Stimulated activated CD4-positive, alpha-beta T cell treated with anti-CD3 and anti-CD28 coated beads, Interleukin-12 subunit alpha, Interleukin-12 subunit beta, amount 100 ng/mL, for 24 hours (primary cell): ENCODE data around the gene USP7.
A peak's percentile ranks its signal among the peaks of the same experiment; 100 is the strongest.

Source experiments
- DNase-seq, 2 experiments: peaks; one replicate each; pipeline ENCODE4 v3.0.0-alpha.2; 2020; ENCODE audit warnings: low read depth in 2 of 2

USP7 gene

DNA sequence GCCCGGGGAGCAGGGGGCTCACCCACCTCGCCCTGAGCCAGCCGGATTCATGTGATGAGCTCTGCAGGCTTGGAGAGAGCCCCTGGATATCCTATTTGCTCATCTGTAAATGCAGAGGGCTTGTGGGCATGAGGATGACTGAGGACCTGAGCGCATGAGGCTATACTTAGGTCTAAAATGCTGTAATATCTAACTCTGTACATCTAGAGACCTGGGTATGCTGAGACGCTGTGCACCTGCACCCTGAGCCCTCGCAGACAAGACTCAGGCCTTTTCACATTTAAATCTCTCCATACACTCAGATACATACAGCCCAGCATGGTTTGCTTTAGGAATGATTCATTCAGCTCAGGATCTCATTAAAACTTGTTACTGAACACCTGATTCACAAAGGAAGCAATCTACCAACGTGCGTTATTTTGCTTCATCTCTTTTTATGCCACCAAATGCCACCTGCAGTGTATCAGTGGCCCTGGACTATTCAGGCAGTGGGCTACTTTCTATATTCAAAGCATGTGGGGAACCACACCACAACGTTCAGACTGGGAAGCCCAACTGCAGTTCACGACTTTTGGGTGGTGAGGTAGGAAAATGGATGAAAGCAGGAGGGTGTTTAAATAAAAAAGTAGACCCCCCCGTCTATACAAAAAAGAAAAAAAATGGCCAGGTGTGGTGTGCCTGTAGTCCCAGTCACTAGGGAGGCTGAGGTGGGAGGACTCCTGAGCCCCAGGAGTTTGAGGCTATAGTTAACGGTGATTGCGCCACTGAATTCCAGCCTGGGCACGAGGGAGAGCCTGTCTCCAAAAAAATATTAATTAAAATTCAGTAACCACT lies 12.0 kb downstream of the USP7 start:
- DNase-seq, result no peak

DNA sequence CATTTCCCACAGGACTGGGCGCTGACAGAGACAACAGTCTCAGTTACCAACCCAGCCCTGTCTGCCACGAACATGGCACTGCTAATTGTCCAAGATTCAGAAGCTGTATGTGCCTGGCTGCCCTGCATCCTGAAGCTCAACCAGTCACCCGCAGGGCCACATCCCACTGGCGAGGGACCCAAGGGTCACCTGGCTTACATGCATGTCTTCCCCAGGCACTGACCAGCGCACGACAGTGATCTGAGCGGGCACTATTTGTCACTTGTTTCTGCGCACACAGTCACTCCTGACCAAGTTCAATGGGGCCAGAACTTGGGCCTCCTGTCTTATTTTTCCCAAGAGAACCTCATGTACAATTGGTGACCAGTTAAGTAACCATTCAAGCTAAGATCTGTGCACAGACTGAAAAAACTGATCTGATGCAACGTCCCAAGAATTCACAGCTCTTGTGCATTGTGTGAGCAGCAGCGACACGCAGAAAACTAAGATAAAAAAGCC lies 13.1 kb downstream of the USP7 start:
- no peak for DNase-seq

- no peak for DNase-seq
Observed at GRCh38 chr16:8949536-8950418, 13.9 kb downstream of the USP7 start.

DNA sequence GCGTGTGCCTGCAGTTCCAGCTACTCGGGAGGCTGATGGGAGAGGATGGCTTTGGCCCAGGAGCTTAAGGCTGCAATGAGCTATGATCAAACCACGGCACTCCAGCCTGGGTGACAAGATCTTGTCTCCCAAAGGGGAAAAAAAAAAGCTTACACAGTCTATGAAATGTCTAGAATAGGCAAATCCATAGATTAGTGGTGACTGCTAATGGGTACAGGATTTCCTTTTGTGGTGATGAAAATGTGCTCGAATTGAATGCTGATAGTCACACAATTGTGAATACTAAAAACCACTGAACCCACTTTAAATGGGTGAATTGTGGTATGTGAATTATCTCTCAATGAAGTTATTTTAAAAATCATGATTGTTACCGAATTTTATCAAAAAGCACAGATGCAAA lies 14.9 kb downstream of the USP7 start:
- DNase-seq, result no peak

GRCh38 chr16:8948069-8948593 lies 15.6 kb downstream of the USP7 start:
- no peak for DNase-seq

- DNase-seq, result no peak
Observed at GRCh38 chr16:8946544-8946943, 17.2 kb downstream of the USP7 start.

DNA sequence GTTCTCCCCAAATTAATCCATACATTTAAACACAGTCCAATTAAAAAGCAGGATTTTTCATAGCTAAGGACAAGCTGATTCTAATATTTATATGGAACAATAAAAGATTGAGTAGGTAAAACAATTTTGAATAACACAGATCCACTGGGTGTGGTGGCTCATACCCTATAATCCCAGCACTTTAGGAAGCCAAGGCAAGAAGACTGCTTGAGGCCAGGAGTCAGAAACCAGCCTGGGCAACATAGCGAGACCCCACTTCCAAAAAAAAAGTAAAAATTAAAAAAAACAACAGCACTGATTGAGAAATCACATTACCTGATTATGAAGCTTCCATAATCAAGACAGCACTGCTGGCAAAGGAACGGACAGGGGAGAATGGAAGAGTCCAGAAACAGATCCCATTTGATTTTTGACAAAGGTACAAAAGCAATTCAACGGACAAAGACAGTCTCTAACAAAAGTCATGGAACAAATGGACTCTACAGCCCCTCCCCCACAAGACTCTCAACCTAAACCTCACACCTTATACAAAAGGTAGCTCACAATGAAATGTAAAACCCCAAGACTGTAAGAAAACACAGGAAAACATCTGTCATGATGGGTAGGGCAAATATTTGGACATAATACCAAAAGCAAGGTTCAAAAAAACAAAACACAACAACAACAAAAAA lies 17.9 kb downstream of the USP7 start:
- no peak for DNase-seq

GRCh38 chr16:8943966-8944759 lies 19.5 kb downstream of the USP7 start:
- no peak for DNase-seq

GRCh38 chr16:8943001-8943763 lies 20.5 kb downstream of the USP7 start:
- DNase-seq, result no peak

DNA sequence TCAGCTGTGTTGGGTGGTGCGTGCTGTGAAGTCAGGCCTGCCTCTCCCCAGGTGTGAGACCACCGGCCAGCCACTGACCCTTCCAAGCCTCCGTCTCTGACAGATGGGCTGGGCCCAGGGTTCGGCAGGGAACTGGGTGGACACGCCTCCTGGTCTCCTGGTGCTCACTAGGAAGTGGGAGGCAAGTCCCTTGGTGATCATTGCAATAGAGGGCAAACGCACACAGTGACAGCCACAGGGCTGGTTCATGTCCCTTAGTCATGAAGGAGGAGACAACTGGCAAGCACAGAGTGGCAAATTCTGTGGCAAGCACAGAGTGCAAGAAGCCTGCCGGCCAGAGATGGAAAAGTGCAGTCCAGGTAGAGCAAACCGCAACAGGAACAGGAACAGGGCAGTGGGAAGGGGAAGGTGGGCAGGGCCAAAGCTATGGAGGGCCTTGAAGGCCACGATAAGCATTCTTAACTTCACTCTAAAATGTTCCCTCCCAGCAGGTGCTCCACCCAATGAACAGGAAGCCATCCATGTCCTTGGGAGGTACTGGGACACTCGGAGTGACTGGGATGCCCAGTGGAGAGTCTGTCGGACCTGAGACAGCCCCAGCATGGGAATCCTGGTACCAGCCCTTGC lies 21.9 kb downstream of the USP7 start:
- no peak for DNase-seq

GRCh38 chr16:8937803-8938202 lies 25.9 kb downstream of the USP7 start:
- DNase-seq, result no peak

DNA sequence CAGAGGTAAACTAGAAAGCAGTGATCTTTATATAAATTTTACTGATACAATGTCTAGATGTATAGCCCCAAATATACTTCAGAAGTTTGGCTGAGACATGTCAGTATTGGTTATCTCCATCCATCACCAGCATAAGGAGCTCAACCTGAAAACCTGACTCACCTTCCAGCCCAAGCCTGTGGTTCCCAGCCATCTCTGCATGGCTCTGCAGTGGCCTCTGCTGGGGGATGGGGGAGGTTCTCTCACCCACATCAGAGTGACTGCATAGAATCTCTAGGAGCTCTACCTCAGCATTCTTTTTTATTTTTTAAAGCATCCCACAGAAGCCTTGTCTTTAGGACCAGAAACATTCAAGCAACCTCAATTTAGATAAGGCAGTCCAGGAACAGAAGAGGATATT lies 27.3 kb downstream of the USP7 start:
- peak; percentile 53 to 76 for DNase-seq

- DNase-seq, result no peak
Observed at GRCh38 chr16:8935989-8936388, 27.7 kb downstream of the USP7 start.

GRCh38 chr16:8934601-8935000 lies 29.1 kb downstream of the USP7 start:
- no peak for DNase-seq

DNA sequence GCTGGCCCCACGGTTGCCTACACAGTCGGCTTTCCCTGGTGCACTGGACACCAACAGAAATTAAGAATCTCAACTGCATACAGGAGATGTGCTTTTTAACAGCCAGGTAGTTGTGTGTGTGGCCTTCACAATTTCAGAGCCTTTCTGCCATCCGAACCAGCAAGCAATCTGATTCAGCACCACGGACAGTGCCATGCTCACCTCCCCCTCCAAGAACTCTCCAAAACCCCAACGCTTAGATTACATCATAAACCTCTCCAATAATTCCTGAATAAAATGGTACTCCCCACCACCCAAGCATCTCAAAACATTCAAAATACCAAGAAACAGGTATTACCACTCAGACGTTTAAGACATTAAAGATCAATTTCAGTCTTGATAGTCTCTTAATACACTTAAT lies 31.8 kb downstream of the USP7 start:
- peak in 1 of 2 experiments; percentile 24 for DNase-seq

DNA sequence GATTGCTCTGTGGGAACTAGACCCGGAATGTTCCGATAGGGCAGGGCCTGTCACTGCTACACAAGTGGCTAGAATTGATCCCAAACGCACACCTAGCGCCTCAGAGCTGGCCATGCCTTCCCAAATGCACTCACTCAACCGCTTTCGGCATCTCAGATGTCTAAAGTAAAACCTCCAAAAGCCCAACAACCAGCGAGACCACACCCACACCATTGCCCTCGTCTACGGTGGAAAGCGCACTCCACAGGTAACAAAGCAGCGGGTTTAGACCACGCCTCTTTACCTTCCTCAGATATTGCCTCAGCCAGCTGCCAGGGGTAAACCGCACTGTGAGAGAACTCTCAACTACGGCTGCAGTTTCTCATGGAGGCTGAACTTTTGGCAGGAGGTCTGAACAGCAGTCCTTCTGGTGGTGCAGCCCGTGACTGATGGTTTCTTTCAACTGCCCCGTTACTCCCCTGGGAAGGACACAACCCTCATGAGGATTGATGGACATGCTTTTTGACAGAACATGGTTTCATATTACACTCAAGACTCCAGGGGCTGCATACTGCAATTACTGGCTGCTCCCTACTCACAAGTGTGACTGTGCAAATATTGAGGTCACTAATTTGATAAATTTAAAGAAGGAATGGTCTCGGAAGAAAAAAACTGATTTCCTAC lies 34.5 kb downstream of the USP7 start:
- DNase-seq, result no peak

DNA sequence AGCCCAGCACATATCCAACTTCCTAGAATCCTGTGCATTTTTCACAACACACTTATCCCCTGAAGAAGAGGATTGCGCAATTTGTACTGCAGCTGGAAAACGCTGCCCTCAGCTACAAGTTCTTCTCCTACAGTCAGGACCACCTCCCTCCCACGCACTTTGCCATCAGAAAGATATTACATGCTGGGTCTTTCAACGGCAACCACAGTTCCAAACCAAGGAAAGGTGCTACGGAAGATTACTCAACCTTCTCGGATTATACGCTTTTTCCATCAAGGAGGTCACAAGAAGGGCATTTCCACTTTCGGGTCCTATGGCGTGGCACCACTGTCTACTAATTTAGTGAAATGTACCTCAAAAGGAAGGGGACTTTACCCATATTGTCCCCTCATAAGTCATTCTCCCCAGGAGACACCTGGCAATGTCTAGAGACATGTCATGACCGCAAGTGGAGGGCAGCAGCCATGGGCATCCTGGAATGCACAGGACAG lies 35.2 kb downstream of the USP7 start:
- DNase-seq, result peak in 1 of 2 experiments; percentile 38

DNA sequence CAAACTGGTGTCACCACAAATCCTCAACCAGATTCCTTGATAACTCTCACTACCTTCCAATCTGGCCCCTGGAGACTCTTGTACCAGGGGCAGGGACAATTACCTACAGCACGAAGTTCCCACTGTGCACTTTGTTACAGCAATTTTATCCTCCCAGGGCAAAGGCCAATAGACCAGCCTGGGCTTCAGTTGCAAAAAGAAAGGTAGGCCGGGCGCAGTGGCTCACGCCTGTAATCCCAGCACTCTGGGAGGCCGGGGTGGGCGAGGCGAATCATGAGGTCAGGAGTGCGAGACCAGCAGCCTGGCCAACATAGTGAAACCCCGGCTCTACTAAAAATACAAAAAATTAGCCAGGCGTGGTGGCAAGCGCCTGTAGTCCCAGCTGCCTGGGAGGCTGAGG lies 36.9 kb downstream of the USP7 start:
- no peak for DNase-seq

DNA sequence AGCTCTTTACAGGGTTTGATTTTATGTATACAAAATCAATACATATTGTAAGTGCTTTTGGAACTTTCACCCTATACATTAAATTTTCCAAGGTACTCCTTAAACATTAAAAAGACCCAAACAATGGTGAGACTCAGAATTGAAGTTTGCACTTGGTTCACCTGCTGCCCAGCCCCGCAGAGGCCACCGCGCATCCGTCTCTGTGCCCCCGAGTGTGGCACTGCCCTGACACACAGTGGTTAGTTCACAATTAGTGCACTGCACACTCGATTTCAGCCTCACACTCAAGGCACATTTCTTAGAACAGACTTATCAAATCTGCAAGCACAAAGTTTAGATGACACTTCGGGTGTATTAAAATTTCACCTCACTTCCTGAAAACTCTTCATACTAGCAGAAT lies 38.3 kb downstream of the USP7 start:
- no peak for DNase-seq
